CD4-positive, alpha-beta T cell treated with Interleukin-17A for 1 hour (primary cell): ENCODE results near the gene NOVA2.
A peak's percentile ranks its signal among the peaks of the same experiment; 100 is the strongest.

Experiments used
- DNase-seq: peaks from one replicate; pipeline ENCODE4 v3.0.0-alpha.2; 2020

The NOVA2 gene

GRCh38 chr19:45887200-45887710, 86.4 kb downstream of the NOVA2 start:
- DNase-seq: no peak

- peak; percentile 94 for DNase-seq
Measured at GRCh38 chr19:45886427-45887199, 87.1 kb downstream of the NOVA2 start.

- peak; percentile 93 for DNase-seq
Measured at GRCh38 chr19:45885556-45886426, 87.9 kb downstream of the NOVA2 start, which contains the start of gene IRF2BP1. Gene IRF2BP1, minus strand, starts transcription at chr19:45886141. Its CDS starts 367 bp downstream, at chr19:45885774.

GRCh38 chr19:45884682-45885555, 88.7 kb downstream of the NOVA2 start:
- DNase-seq: no peak

GRCh38 chr19:45883881-45884681, 89.6 kb downstream of the NOVA2 start:
- DNase-seq: no peak
